ENCODE results near the gene HDAC9.

The HDAC9 gene

GRCh38 chr7:18494821-18495408 lies 634 bp upstream of the HDAC9 start:
- DNase-seq (ENCODE audit: low spot score), result no peak

DNA sequence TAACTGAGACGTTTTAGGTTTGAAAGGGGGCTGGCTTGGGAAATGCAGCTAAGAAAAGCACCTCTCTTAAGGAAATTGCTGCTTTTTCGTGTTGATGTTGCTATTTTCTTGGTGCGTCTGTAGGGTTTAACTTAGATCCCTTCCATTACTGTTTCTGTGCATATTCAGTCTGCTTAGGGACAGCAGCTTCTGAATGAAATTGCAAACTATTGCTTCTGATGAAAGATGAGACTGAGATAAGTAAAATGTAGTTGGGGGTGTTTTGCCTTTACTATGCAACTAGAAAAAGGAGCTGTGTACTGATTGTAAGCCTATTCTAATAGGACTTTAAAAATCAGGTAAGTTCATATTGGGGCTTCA lies 772 bp downstream of the HDAC9 start:
- no peak for DNase-seq (ENCODE audit: low spot score)

GRCh38 chr7:18497082-18497481 lies 1.5 kb downstream of the HDAC9 start:
- no peak for DNase-seq (ENCODE audit: low spot score)

- DNase-seq (ENCODE audit: low spot score), result no peak
These were observed 2.3 kb downstream of the HDAC9 start for GRCh38 chr7:18497800-18498199.

GRCh38 chr7:18498341-18498740 lies 2.8 kb downstream of the HDAC9 start:
- no peak for DNase-seq (ENCODE audit: low spot score)

DNA sequence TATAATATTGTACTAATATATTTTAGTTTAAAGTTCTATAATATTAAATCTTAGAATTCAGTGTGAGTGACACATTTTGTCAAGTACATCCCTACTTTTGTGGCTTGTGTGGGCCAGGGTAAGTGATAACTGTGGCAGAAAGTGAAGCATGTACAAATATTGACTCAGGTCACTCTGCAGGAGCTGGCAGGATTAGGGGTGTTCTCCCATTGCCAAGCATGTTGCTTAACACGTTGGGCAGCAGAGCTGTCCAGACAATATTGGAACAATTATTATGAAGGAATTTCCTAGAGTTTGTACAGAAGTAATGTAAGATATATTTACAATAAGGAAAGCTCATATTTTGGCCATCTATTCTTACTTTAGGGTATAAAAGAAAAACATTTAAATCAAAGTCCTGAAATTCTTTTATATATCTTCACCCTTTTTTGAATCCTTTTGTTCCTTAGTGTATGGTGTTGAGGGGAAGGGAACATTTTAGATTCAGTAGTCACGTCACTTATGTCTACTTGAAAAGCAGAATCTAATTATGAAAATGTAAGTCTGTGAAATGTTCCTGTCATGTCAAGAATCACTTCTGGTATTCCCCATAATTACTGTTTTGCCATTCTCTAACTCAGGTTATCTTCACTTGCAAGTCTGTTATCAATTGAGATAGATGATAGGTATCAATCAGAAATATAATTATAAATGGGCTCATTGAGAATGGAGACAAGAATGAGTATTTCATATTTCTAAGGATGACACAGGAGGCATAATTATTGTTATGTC lies 4.0 kb downstream of the HDAC9 start:
- no peak for DNase-seq (ENCODE audit: low spot score)

DNA sequence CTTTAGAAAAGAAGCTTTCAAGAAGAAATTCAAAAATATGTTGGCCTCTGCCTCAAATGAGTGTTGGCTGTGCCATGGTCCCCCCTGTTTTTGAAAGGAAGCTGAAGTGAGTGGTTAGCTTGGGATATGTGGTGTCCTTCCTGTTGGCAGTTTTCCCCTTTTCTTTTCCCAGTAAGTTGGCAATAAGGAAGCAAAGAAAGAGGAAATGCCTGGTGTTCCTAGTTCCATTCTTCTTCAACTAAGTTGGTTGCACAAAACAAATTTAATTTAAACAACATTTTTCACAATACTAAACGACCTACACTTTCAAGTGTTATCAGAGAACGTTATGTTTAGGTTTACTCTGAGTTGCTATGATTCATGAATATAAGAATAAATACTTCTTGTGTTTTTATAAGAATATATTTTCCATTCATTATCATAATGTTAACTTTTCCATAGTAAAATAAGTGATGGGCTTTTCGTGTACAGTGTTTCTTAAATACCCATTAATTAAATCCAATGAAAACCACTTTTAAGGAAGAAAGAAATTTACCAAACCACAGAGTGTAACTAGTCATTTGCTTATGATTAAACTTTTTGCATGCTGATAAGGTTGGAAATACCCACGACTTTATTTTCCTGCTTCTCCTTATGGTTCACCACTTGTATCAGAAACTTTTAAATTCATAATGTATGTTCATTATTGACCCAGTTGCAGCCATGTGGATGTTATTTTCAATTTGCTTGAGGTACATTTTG lies 7.7 kb downstream of the HDAC9 start:
- no peak for DNase-seq (ENCODE audit: low spot score)

DNA sequence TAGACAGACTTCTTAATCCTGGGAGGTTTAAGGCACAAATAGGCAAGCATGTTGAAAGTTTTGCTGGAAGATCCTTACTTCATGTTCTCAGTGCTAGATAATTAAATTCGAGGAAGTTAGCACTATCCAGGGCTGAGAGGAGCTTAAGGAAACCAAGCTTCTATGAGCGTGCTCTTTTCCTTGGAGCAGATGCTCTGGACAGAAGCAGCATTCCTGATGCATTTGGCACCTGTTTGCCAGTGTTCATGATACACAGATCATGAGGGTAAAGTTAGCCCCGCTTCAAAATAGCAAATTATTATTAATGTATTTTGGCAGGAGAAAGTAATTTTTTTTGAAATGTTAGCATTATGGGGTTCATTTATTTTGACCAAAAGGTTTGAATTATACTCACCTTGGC lies 9.4 kb downstream of the HDAC9 start:
- no peak for DNase-seq (ENCODE audit: low spot score)

GRCh38 chr7:18505870-18506460 lies 10.4 kb downstream of the HDAC9 start:
- no peak for DNase-seq (ENCODE audit: low spot score)

- DNase-seq (ENCODE audit: low spot score), result no peak
These were observed 13.2 kb downstream of the HDAC9 start for GRCh38 chr7:18508443-18509427.

DNA sequence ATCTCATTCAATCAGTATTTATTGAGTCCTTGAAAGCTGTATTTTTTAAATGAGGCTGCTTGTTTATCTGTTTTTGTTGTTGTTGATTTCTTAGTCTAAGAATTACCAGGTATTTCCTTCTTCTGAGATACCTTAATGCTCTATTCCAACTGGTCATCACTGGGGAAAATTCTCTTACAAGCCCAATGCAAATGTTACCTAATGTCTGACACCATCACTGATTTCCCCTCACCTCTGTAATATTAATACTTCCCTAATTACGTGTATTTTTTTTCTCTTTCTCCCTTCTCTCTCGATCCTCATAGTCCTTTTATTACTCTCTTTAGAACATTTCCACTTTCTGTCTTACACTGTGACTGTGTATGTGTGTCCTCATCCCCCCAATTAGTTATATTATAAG lies 13.9 kb downstream of the HDAC9 start:
- no peak for DNase-seq (ENCODE audit: low spot score)

DNA sequence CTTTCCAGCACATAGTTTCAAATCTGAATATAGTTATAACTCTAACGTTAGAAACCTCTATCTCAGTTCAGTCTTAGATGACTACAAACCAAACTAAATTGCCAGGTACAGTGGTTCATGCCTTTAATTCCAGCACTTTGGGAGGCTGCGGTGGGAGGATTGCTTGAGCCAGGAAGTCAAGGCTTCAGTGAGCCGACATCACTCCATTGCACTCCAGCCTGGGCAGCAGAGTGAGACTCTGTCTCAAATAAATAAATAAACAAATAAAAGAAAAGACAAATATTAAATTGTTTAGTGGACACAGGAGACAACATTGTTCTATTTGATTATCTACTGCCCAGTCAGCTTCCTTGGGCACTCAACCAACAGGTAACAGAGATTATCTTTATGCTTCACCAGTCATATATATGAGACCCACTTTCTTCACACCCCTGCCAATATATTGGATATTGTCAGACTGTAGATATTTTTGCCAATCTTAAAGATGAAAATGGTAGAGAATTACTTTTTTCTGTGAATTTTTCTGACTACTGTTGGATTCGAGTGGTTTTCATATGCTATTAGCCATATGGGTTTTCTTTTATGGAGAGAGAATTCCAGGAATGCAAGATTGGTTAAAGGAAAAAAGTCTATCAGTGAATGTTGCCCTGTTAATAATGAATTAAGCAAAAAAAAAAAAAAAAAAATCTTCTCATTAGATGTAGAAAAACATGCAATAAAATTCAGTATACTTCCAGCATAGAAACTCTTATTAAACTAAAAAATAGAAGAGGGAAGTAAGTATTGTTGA lies 16.0 kb downstream of the HDAC9 start:
- DNase-seq (ENCODE audit: low spot score), result no peak

GRCh38 chr7:18513343-18513742 lies 17.8 kb downstream of the HDAC9 start:
- no peak for DNase-seq (ENCODE audit: low spot score)

GRCh38 chr7:18515067-18515466 lies 19.5 kb downstream of the HDAC9 start:
- DNase-seq (ENCODE audit: low spot score), result no peak

DNA sequence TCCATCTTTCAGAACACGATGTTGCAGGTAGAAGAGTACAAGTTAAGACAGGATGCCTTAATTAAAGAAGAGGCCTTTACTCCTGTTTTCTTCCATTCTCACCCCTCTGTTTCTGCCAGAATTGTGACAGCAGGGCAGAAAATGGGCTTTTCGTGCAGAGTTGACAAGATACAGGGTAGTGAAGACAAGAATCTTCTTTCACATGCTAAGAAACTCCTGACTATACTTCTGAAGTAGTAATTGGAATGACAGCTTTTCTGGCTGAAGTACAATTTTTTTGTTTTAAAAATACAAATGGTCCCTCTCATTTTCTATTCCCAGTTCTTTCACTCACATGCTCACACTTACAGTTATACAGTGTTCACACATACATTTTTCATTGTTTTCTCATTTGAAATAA lies 22.1 kb downstream of the HDAC9 start:
- no peak for DNase-seq (ENCODE audit: low spot score)

DNA sequence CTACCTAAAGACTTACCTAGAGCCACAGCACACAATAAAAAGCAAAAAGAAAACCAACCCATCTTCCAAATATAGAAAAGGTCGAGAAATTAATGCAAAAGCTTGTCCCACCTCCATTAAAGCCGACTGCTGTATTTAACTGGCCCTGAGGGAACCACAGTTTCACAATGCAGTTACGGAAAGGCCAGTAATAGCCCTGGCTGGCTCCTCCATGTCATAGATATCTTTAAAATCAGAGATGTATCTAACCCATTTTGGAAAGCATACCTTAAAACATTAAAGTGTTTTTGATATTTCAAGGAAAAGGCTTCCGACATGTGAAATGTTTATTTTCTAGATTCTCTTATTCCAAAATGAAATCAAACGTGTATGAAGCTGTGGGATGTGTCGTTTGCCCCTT lies 23.0 kb downstream of the HDAC9 start:
- no peak for DNase-seq (ENCODE audit: low spot score)

GRCh38 chr7:18520450-18521235 lies 25.1 kb downstream of the HDAC9 start:
- DNase-seq (ENCODE audit: low spot score), result no peak

- no peak for DNase-seq (ENCODE audit: low spot score)
These were observed 25.7 kb downstream of the HDAC9 start for GRCh38 chr7:18521236-18521589.

DNA sequence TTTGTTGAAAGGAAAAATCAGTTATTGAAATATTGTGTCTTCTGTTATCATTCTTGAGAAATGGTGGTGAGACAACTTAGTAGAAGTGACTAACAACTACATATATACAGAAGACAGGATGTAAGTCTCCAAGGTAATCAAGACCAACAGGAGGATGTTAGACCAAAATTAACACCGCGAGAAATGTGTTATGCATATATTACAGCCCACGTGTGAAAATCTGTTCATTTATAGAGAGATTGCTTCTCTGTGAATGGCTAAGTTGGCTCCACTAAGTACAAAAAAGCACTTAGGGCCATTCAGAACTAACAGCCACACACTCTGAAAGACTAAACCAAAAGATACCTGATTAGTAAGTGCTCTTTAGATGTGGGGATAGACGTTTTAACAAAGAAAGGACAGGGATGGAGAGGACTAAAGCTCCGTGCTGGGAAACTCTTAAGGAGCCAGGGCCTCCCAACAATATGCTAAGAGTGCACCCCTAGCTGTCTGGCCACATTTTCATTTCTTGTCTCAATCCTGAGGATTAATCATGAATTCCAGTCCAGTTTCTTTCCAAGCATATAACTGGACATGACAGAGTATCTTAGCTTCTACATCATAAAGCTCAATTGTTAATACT lies 26.5 kb downstream of the HDAC9 start:
- peak; percentile 7 for DNase-seq (ENCODE audit: low spot score)

DNA sequence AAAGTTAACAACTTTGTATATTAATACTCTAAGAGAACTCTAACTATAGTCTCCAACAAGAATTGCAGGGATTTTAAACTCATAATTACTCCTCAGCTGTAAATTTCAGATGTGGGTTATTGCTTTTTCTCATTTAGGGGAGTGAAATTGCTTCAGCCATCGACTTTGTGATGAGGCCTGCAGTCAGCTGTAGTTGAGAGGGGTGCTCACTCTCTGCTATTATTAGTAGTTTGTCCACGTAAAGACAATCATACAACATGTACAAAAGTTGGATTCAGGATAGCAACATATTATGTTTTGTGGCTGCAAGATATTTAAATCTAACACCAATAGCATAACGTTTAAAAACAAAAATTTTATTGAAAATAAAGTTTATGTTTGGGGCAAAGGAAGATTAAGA lies 28.7 kb downstream of the HDAC9 start:
- DNase-seq (ENCODE audit: low spot score), result no peak
